Stimulated activated CD8-positive, alpha-beta memory T cell treated with anti-CD3 and anti-CD28 coated beads, Interleukin-7, amount 100 ng/mL, for 24 hours (primary cell): ENCODE results near the gene B3GAT3.
"Not testable (repeated sequence)": the region's sequence is repeated elsewhere in the genome, so short reads cannot be mapped to it uniquely, and the experiment has no call there.

ENCODE experiments used
- DNase-seq: peaks from one replicate; pipeline ENCODE4 v3.0.0-alpha.2; 2020; ENCODE audit warnings: low read depth

The B3GAT3 gene

DNA sequence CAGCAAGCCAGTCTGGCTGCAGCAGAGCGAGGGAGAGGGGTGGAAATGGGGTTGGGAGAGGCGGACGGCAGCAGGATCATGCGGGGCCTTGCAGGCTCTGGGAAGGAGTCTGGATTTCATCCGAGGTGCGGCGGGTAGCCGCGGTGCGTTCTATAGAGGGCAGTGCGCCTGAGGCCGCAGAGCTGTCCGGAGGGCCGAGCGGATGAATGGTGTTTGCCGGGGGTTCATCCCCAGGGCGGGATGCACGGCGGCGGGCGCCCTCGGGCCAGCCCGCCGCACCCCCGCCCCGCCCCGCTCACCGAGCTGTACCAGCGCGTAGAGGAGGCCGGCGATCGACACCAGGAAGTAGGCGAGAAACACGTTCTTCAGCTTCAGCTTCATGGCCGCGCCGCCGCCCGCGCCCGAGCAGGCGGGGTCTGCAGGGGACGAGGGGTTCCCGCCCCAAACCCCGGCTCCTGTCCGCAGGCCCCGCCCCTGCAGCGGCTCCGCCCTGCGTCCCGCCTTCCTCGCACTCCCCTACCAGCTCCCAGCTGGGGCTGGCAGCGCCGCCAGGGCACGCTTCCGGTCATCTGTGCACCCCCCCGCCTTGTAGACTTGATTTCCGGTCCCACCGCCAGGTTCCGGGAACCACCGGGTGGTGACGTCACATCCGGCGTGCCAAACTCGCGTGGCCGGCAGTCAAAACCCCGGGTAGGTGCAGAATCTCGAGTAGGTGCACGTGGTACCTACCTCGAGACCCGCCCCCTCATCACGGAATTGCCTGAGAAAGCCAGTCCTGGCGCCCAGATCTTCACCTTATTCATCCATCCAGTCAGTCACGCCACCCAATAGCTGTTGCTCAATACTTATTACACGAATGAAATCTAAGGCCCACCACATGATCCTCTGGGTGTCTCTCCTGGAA is at the start of gene B3GAT3:
Gene B3GAT3 (minus strand): TSS at position 420 of the 904 bp plus-strand sequence. CDS start 39 bp downstream, at position 381.
- peak; percentile 92 for DNase-seq

DNA sequence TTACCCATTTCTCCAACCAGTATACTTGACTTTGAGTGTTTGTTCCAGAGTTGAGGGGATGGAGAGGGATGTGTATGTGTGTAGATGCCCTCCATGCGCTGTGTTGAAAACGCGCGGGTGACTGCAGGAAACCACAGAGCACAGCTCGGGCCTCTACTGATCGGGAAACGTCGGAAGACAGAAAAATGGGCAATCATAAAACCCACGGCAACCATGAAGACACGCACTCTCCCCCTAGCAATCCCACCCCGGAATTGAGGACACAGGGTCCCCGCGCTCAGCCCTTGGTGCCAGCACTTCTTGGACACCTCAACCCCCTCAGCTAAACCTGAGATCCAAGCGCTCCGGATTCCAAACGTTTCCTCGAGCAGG is 49.4 kb upstream of the B3GAT3 start:
- DNase-seq: no peak

DNA sequence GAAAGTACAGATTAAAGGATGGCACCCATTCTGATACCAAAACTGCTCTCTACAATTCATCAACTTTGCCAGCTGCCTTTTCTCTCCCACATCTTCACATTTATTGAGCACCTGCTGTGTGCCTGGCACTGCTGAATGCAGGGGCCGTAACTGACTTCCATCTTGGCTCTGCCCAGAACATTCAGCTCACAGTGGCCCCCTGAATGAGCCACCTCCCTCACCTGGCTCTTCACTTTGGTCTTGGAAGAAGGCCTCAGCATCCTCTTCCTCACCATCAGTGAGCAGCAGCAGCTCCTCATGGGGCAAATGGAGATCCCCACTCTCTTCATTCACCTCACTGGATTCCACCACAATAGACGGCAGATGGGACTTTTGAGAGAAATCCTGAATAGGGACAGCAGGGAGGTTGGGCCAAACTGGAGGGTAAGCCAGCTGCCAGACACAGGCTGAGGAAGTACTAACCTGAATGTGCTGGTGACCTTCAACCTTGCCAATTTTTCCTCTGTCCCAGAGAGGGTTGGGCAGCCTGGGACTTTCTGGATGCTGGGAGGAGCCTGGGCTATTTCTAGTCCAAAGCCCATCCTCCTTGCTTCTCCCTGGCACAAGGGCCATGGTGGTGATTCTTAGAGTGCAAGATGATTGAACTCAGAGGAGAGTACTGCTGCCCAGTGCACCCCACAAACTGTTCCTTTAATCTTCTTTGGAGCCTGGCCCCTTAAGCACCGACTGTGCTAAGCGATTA is 47.8 kb upstream of the B3GAT3 start:
- DNase-seq: no peak

DNA sequence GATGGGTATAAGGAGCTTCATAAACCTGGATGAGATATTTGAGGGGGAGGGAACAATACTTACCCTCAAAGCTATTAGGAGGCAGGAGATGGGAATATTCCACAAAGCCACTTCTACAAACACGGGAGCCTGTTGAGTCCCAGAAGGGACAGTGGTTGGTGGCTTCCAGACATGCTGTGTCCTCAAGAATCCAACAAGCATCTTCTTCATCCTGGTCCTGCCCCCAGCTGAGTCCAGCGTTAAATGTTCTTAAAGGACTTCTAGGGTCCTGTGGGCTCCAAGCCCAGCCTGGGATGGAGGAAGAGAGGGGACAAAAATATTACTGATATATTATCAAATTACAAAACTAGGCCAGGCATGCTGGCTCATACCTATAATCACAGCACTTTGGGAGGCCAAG is 45.7 kb upstream of the B3GAT3 start:
- no peak for DNase-seq

DNA sequence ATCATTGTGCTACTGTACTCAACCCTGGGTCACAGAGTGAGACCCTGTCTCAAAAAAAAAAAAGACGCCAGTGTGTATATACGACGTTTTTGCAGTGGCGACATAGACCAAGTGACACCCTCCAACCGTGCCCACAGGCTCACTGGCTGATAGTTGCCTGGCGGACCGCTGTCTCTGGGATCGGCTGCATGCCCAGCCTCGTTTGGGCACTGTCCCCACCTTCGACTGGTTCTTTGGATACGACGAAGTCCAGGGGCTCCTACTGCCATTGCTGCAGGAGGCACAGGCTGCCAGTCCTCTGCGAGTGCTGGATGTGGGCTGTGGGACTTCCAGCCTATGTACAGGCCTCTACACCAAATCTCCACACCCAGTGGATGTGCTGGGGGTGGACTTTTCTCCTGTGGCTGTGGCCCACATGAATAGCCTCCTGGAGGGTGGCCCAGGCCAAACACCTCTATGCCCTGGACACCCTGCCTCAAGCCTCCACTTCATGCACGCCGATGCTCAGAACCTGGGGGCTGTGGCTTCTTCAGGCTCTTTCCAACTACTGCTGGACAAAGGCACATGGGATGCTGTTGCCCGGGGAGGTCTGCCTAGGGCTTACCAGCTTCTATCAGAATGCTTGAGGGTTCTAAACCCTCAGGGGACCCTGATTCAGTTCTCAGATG is 44.6 kb upstream of the B3GAT3 start:
- DNase-seq: no peak

DNA sequence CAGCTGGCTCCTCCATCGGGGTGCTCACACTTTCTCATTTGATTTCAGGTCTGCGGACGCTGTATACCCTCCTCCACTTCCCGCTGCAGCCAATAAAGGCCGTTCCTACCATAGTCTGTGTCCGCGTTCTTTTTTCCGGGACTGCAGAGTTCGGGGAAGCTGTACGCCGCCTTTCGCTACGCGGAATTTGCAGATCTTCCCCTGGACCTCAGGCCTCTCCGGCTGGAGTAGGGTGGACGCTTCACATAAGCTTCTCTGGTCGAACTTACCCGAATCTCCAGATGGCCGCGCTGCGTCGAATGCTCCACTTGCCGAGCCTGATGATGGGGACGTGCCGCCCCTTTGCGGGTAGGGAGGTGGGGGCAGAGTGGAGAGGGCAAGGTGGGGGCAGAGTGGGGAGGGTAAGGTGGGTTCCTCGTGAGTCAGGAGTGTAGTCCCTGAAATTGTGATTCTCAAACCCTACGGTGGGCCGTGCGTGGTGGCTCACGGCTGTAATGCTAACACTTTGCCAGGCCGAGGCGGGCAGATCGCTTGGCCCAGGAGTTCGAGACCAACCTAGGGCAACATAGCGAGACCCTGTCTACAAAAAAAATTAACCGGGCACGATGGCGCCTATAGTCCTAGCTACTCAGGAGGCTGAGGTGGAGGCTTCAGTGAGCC is 43.9 kb upstream of the B3GAT3 start:
- DNase-seq: peak; percentile 46

DNA sequence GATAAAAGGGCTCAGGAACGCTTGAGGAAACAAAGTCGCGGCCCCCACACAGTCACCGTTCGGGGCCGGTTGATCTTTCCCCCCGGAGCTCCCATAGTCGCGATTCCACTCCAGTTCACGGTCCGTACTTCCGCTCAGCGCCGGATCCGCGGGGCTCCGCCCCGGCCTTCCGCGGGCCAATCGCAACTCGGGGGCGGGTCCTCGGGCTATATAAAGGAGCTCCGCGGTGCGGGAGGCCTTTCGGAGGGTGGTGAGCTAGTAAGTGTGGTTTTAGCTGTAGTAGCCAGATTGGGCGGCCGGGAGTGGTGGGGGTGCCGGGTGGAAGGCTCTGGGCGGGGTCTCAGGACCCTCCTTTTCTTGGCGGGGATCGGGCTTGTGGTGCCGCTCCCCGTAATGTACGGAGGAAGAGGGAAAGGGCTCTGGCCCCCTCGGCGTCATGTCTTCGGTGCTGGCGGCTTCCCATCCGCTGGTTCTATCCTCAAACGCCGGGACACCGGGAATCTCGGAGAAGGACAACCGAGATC is 43.4 kb upstream of the B3GAT3 start, which contains the start of the genes C11orf98 and CSKMT:
Gene C11orf98 (minus strand): TSS at position 136 of the 524 bp plus-strand sequence. CDS start 41 bp downstream, at position 95.
Gene CSKMT (plus strand): TSS at position 238 of the 524 bp plus-strand sequence. CDS start 568 bp downstream, outside the sequence.
- DNase-seq: peak; percentile 96

DNA sequence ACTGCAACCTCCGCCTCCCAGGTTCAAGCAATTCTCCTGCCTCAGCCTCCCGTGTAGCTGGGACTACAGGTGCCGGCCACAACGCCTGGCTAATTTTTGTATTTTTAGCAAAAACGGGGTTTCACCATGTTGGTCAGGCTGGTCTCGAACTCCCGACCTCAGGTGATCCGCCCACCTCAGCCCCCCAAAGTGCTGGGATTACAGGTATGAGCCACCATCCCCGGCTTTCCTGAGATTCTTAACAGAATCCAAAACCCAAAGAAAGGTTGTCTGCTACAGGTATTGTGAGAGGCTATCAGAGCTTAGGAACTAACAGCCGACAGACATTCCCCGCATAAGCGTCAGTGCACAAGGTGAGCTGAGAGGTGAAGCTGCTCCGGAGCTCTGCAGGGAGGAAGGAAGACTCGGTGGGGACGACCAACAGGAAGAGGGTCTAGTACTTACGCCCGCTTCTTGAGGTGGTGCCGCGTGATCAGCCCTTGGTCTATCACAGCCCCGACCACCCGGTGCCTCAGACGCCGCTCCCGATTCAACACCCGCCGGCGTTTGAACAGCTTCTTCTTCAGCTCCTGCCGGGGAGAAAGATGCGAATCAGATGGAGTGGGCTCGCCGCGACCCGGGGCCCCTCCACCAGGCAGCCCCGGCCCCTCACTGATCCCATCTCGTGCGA is 42.8 kb upstream of the B3GAT3 start:
- no peak for DNase-seq

DNA sequence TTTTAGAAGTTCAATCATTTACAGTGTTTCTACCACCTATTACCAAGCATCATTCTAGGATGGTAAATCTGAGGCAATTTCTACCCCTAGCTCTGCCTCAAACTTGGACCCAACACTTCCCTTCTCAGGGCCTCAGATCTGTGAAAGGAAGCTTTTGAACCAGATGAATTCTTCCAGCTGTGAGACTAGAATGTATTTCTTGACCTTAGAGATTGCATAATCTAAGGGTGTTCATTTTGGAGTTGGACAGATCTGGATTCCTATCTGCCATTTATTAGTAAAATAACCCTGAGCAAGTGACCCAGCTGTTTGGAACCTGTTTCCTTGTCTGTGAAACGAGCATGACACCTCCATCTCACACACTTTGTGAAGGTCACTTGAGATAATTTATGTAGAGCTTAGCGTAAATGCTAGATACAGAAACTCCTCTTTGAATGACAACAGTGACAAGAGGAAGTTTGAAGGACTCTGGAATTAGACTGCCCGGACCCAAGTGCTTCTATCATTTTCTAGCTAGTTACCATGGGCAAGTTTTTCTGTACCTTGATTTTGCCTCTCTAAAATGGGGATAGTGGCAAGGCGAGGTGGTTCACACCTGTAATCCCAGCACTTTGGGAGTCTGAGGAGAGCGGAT is 35.1 kb upstream of the B3GAT3 start:
- DNase-seq: no peak

DNA sequence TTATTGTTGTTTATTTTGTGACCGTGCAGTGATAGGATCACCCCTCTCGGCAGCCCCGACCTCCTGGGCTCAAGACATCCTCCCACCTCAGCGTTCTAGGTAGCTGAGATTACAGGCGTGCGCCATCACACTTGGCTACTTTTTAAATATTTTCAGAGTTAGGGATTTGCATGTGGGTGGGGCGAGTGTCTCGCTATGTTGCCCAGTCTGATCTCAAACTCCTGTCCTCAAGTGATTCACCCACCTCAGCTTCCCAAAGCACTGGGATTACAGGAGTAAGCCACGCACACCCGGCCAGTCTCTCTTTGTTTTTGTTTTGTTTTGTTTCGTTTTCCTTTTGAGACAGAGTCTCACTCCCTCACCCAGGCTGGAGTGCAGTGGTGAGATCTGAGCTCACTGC is 32.5 kb upstream of the B3GAT3 start:
- no peak for DNase-seq

DNA sequence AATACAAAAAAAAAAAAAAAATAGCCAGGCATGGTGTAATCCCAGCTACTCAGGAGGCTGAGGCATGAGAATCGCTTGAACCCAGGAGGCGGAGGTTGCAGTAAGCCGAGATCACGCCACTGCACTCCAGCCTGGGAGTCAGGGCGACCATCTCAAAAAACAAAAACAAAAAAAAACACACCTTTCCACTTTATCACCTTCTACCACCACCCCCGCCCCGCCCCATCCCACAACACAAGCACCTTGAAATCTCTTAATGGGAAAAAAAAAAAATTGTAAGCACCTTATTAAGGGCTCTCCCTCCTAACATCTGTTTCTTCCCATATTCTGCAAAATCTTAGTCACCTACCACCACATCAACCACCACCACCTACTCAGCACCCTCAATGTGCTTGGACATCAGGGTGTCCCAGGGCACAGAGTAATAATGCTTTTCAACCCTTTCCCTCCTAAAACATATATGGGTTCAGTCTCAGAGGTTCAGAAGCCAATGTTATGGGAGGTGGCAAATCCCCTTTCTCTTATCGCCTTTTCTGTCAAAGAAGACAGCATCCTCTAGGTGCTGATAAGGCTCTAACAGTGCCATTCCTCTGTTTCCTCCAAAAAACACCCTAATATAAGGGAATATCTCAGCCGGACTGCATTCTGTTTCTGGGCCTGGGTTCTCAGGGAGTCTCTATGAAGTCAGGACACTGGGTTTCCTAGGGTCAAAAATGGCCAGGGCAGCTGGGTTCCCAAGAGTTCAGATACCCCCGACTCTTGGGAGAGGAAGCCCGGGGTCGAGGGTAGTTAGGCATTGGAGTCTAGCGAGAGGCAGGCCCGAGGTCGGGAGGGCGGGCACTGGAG is 30.6 kb upstream of the B3GAT3 start:
- DNase-seq: no peak

DNA sequence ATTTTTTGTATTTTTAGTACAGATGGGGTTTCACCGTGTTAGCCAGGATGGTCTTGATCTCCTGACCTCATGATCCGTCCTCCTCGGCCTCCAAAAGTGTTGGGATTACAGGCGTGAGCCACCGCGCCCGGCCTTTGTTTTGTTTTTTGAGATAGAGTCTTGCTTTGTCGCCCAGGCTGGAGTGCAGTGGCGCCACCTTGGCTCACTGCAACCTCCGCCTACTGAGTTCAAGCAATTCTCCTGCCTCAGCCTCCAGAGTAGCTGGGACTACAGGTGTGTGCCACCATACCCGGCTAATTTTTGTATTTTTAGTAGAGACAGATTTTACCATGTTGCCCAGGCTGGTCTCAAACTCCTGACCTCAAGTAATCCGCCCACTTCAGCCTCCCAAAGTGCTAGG is 28.5 kb upstream of the B3GAT3 start:
- not testable (repeated sequence) for DNase-seq

DNA sequence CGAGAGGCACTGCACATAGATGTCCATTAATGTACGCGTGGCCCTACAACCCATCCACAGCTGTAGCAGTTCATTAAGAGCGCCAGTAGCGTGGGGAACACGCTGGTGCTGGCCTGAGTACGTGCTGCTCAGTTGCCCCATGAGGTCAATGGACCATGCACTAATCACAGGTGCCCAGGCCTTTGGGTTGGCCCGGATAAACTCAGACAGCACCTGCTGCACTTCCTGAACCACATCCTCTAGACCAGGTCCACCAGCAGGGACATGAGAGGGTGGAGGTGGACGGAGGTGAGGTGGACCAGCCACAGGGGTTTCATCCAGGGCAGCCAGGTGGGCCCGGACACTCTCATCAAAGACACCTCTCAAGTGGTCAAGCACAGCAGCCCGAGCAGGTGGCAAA is 27.7 kb upstream of the B3GAT3 start:
- no peak for DNase-seq

DNA sequence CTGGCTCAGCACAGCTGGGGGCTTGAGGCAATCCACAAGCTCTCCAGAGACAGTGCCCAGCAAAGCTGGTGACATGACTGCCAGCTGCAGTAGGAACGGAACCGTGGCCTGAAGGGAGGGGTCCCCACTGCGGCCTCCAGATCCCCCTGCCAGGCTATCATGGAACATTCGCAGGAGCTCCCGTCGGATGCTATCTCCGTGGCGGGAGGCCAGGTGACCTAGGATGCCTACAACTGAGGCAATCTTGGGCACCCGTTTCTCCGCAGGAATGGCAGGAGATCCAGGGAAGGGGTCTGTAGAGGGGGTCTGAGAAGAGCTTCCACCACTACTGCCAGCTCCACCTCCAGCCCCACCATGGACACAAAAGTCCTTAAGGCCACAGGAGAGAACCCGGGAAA is 27.2 kb upstream of the B3GAT3 start:
- no peak for DNase-seq

DNA sequence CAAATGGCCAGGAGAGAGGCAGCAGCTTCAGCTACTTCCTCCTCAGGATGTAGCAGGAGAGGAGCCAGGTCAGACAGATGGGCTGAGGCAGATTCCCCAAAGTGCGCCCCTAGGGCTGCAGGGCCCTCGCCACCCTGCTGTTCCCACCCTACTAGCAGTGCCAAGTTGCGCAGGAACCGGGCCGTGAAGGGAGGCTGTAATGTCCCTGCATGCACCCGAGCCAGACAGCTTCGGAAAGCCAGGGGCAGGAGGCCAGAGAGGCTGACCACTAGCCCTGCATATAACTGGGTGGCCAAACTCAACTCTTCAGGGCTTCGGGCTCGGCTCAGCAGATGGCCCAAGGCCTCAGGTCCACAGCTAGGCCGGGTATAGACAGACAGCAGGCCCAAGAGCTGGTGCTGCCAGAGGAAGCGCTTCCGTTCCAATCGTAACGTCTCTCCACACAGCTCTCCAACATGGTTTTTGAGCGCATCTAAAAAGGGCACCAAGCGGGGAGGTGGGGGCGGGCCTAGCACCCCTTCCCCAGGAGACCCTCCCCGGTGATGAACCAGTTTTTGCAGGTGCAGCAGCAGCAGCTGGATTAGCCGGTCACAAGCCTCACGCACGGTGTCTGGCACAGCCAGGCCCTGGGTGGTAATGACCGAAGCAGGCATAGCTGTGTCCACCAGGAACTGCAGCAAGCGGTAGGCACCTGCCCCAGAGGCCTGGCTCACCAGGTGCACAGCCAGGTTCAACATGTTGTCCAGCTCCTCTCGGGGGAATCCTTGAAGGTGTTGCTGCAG is 26.6 kb upstream of the B3GAT3 start:
- DNase-seq: no peak

DNA sequence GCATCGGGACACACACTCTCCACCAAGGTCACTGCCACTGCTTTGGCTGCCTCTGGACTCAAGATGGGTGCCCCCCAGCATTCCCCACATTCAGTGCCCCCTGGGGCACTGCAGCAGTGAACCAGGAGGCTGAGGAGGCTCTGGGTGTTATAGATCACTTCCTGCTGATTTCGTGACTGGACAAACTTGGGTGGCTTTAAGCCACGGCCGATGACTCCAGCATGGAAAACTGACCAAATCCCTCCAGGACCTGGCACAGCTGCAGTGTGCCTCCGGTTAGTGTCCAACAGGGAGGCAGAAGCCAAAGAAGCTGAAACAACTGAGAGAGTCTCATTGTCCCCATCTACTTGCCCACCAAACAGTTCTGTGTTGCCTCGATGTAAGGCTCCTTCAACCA is 25.8 kb upstream of the B3GAT3 start:
- DNase-seq: no peak

DNA sequence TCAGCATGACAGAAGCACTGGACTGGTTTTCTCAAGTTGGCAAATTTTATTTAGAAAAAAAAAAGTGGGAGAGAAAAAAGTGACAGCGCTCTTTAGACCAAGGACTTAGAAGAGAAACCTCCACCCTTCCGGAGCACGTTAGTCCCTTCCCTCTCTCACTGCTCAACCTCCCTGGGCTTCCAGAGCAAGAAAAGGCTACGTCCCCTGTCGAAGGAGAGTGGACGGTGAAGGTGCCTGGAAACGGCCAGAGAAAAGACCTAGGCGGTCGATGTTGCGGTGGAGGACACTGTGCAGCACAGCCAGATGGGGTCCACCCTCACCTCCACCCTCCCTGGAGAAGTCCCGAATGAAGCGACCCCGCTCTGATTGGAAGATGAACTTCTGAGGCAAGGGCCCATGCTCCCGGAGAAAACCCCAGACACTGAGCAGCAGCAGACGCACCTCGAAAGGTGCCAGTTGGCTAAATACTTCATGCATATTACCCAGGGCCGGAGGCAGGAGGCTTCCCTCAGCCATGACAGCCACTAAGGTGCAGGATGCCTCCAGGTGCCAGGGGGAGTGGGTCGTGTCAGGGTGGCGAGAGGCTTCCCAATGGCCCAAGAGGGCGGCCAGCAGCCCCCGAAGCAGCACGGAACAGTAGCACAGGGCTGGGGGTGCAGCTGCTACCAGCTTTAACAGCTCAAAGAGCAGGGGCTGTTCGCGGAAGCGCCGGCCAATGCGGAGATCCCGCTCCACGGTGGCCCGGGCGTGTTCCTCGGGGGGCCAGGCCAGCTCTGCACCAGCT is 25.2 kb upstream of the B3GAT3 start:
- no peak for DNase-seq
